ENCODE measurements around the gene RBCK1.

- TF ChIP-seq CTCF (IDR thresholded peaks at IDR 0.05 in 8 of 11, conservative IDR thresholded peaks at IDR 0.05 in 3 of 11): no peak
- no peak for TF ChIP-seq POLR2A (IDR thresholded peaks at IDR 0.05)
These were observed 53.4 kb downstream of the RBCK1 start for GRCh38 chr20:461254-462198.
